Heart left ventricle (tissue), 16 donors: ENCODE results near the gene HEPACAM. TPM values are rescaled to one million over a fixed set of nuclear protein-coding genes. Genes with fewer than 3 reads are reported as not detected.
A peak's percentile ranks its signal among the peaks of the same experiment; 100 is the strongest.
"Not testable (repeated sequence)": the region's sequence is repeated elsewhere in the genome, so short reads cannot be mapped to it uniquely, and the experiment has no call there.

Experiments
- ATAC-seq, 4 donors: fragments of 200-7000 bp; cut with Tn5 transposase; one replicate each; pipeline ENCODE4 v1.9.1; 2020 to 2022; ENCODE audit warnings: moderate library complexity in 4 of 4, mild to moderate bottlenecking in 3 of 4, moderate number of reproducible peaks in 1 of 4
- DNase-seq, 5 donors: peaks; one replicate each; pipeline ENCODE4 v3.0.0-alpha.2; 2020
- H3K27ac ChIP-seq, 12 donors: fragments of 200-600 bp; sonication (generic) in 4 of 12; one replicate each; pipeline versions ENCODE4 v1.5.0 to v1.8.0; 2016 to 2022; ENCODE audit warnings: mild to moderate bottlenecking in 2 of 12
- H3K27me3 ChIP-seq, 9 donors: fragments of 200-600 bp; sonication (generic) in 2 of 9; one replicate each; pipeline versions ENCODE4 v1.5.1 to v1.8.0; 2016 to 2022; ENCODE audit warnings: mild to moderate bottlenecking in 3 of 9
- H3K36me3 ChIP-seq, 9 donors: fragments of 200-600 bp; sonication (generic) in 2 of 9; one replicate each; pipeline versions ENCODE4 v1.5.0 to v1.8.0; 2018 to 2022; ENCODE audit warnings: mild to moderate bottlenecking in 2 of 9
- H3K4me1 ChIP-seq, 12 donors: fragments of 200-600 bp; sonication (generic) in 4 of 12; one replicate each; pipeline versions ENCODE4 v1.5.0 to v1.8.0; 2016 to 2022; ENCODE audit warnings: mild to moderate bottlenecking in 3 of 12
- H3K4me3 ChIP-seq, 12 donors: fragments of 200-600 bp; sonication (generic) in 4 of 12; one replicate each; pipeline versions ENCODE4 v1.5.0 to v1.8.0; 2017 to 2022; ENCODE audit warnings: mild to moderate bottlenecking in 9 of 12, moderate library complexity in 4 of 12
- H3K9me3 ChIP-seq, 12 donors: fragments of 200-600 bp; sonication (generic) in 4 of 12; one replicate each; pipeline versions ENCODE4 v1.5.0 to v1.8.0; 2016 to 2022; ENCODE audit warnings: mild to moderate bottlenecking in 1 of 12
- CTCF ChIP-seq, 12 donors: fragments of 200-600 bp; sonication (generic) in 4 of 12; IDR thresholded peaks; one replicate each; pipeline versions ENCODE4 v1.5.0 to v1.8.0; 2018 to 2022; ENCODE audit warnings: antibody characterized with exemption in 12 of 12, mild to moderate bottlenecking in 5 of 12
- POLR2A ChIP-seq, 2 donors: fragments of 450-650 bp; IDR thresholded peaks; one replicate each; pipeline ENCODE4 v1.6.1; 2017; ENCODE audit warnings: antibody characterized with exemption in 2 of 2, mild to moderate bottlenecking in 2 of 2, moderate library complexity in 2 of 2
- WGBS, 4 donors: extraction: QIAGEN DNeasy Blood & Tissue Kit in 2 of 4; methylation state at CpG; one replicate each; pipeline versions ENCODE4 v1.1.5 to v1.1.7; 2013 to 2018; 5-methylcytosine and 5-hydroxymethylcytosine counted together
- intact Hi-C, 10 donors: fragments of 100-400 bp; cut with DNase I; formaldehyde crosslinking; loops; one replicate each; pipeline versions ENCODE4 v1.11.1 to v1.14.2; 2022
- polyA plus RNA-seq, 2 donors: library from polyadenylated mRNA; stranded (reverse); fragments of 200-250 nt; gene quantifications; one replicate each; pipeline ENCODE4 v1.2.3, GENCODE V29; 2013
- total RNA-seq, 9 donors: library from RNA; depleted of rRNA in 2 of 9; stranded (reverse); fragments of >200 nt in 2 of 9; fragmentation: NEBNext Ultra II Directional in 3 of 9; extraction: Animal tissue kit (Norgen Biotek cat#: 25700) in 3 of 9; gene quantifications; one replicate each; pipeline versions ENCODE4 v1.1.0 to v1.2.4, GENCODE V29; 2016 to 2023
- donor health status: ischemic (EF 13 %, LVEDD 7.1; RV severe dilation, severe dysfunction).
- donor health status: healthy with polysubstance abuse.
- donor health status: DM: no; HTN: yes; CAD: no.
- donor health status: DM: no; HTN: no; CAD: no.
- donor health status: ischemic (EF 25% LVEDD 6.9; RV normal size, moderate dysfunction).
- donor health status: ischemic (EF 25% LVEDD 5.7; RV mildly dilated, moderate dysfunction).
- donor health status: healthy.
- donor health status: DM: yes; HTN: yes; CAD: no.
- donor health status: ischemic (EF 35%, LVEDD 5.7; RV mildly dilated, moderate dysfunction).
- donor health status: nonischemic (EF 11% LVEDD 7.7; RV severe dilation, severe dysfunction).
- donor health status: DM: yes; HTN: yes; CAD: no.
- donor health status: PGD.
- donor health status: ischemic (EF 29% LVEDD 5.4; RV normal size, mild dysfunction).
- donor health status: nonischemic (EF 23%, LVEDD 6.1; RV moderate dilation, normal function).

The HEPACAM gene
- total and polyA plus RNA-seq, 11 donors = 0.07 to 2.6 (median 0.38) TPM; not detected in 4

GRCh38 chr11:124970925-124971324, 35.1 kb upstream of the HEPACAM start:
- no peak for ATAC-seq
- intact Hi-C loops = no loop called here
- H3K27ac ChIP-seq = no peak overlapping the region
- TF ChIP-seq CTCF (IDR thresholded peaks at IDR 0.05) = no peak
- no peak for TF ChIP-seq POLR2A (IDR thresholded peaks at IDR 0.05)
- H3K9me3 ChIP-seq = no peaks in the 10 kb centered on the region
- H3K4me3 ChIP-seq = no peak overlapping the region
- H3K27me3 ChIP-seq = no peaks in the 10 kb centered on the region
- no peak for DNase-seq
- no peaks in the 10 kb centered on the region for H3K36me3 ChIP-seq
- WGBS, 4 donors = 71 to 87% (median 83%) methylated on average over 2 of the region's 2 CpGs
- H3K4me1 ChIP-seq = no peaks in the 10 kb centered on the region

GRCh38 chr11:124968197-124968596, 32.4 kb upstream of the HEPACAM start:
- ATAC-seq, H3K27ac ChIP-seq, H3K27me3 ChIP-seq, H3K9me3 ChIP-seq, H3K36me3 ChIP-seq, H3K4me1 ChIP-seq, H3K4me3 ChIP-seq: not testable (repeated sequence)
- intact Hi-C loops = loop anchor here in 7 of 10 donors (10.0 kb wide), 5 partner anchors 177 to 907 kb away; no protein-coding TSS in a partner anchor
- DNase-seq = peak in 1 of 5 donors; percentile 46
- 85 to 96% (median 89%) methylated on average over 11 to 13 of the region's 13 CpGs for WGBS, 4 donors

GRCh38 chr11:124961972-124962609, 26.2 kb upstream of the HEPACAM start:
- intact Hi-C loops = loop anchor here (2.0 to 10.0 kb wide), 12 partner anchors 179 to 913 kb away; no protein-coding TSS in a partner anchor
- Histone ChIP-seq H3K4me1 (peaks cover 0 to 3% (median 0%) of the 10 kb centered on the region in 12 donors), H3K36me3 (no peaks in the 10 kb centered on the region), H3K4me3 (no peak overlapping the region), H3K27me3 (no peaks in the 10 kb centered on the region), H3K27ac (no peak overlapping the region), H3K9me3 (no peaks in the 10 kb centered on the region)
- TF ChIP-seq POLR2A (IDR thresholded peaks at IDR 0.05) (no peak), CTCF (IDR thresholded peaks at IDR 0.05) (peak; percentile 55 to 78 (median 70))
- ATAC-seq (peak in 3 of 4 donors; percentile 81 to 85 (median 83)), DNase-seq (no peak)
- 20 to 21% (median 21%) methylated on average over 5 of the region's 5 CpGs for WGBS, 4 donors

GRCh38 chr11:124955035-124955434, 19.2 kb upstream of the HEPACAM start:
- peaks cover 0 to 15% (median 8%) of the 10 kb centered on the region in 12 donors for H3K4me1 ChIP-seq
- no peaks in the 10 kb centered on the region for H3K9me3 ChIP-seq
- H3K27ac ChIP-seq = no peak overlapping the region
- no peak for TF ChIP-seq POLR2A (IDR thresholded peaks at IDR 0.05)
- TF ChIP-seq CTCF (IDR thresholded peaks at IDR 0.05) = no peak
- DNase-seq (no peak), ATAC-seq (no peak)
- H3K36me3 ChIP-seq = no peaks in the 10 kb centered on the region
- intact Hi-C loops = loop anchor here in 7 of 10 donors (5.0 to 10.0 kb wide), 9 partner anchors 80 to 920 kb away; partner anchors contain the start of gene TMEM218 (in 3 of the 7)
- peak overlapping the region in 1 of 12 donors; percentile 75 for H3K4me3 ChIP-seq
- no peaks in the 10 kb centered on the region for H3K27me3 ChIP-seq
